ENCODE results near the gene EEF1AKMT1.
A peak's percentile ranks its signal among the peaks of the same experiment; 100 is the strongest.
"Not testable (repeated sequence)": the region's sequence is repeated elsewhere in the genome, so short reads cannot be mapped to it uniquely, and the experiment has no call there.

EEF1AKMT1 gene

DNA sequence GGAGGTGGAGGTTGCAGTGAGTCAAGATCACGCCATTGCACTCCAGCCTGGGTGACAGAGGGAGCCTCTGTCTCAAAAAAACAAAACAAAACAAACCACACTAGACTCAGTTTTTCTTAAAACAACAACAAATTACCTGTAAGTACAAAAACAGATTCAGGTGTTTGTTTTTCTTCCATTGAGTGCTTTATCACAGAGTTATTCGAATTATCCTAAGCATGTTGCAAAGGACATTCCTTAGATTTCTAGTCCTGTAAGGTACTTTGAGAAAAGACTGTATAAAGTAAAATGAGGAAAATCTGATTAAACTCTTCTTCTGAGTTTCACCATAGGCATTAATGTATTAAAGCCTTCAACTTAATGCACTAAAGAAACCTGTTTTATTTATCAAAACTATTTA lies 2.2 kb upstream of the EEF1AKMT1 start:
- no peak for DNase-seq

GRCh38 chr13:20774746-20775145 lies 985 bp upstream of the EEF1AKMT1 start:
- DNase-seq = peak in 1 of 6 experiments; percentile 10

- DNase-seq = no peak
Measured at GRCh38 chr13:20772401-20773131, 1.2 kb downstream of the EEF1AKMT1 start.

GRCh38 chr13:20769834-20770233 lies 3.9 kb downstream of the EEF1AKMT1 start:
- DNase-seq = no peak

GRCh38 chr13:20769091-20769490 lies 4.7 kb downstream of the EEF1AKMT1 start:
- no peak for DNase-seq

GRCh38 chr13:20767309-20767943 lies 6.3 kb downstream of the EEF1AKMT1 start:
- no peak for DNase-seq

GRCh38 chr13:20760872-20761271 lies 12.9 kb downstream of the EEF1AKMT1 start:
- DNase-seq = no peak

GRCh38 chr13:20754009-20754408 lies 19.8 kb downstream of the EEF1AKMT1 start:
- no peak for DNase-seq

DNA sequence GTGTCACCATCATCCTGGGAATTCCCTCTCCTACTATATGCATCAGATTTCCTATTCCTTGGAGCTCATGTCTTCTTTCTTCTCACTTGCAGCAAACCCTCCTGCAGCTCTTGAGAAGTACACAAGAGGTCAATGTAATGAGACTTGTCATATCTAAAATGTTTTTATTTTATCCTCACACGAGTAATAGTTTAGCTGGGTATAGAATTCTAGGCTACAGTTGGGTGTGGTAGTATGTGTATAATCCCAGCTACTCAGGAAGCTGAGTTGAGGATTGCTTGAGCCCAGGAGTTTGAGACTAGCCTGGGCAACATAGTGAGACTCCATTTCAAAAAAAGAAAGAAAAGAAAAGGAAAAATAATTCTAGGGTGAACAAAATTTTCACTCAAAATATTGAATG lies 24.4 kb downstream of the EEF1AKMT1 start:
- no peak for DNase-seq

GRCh38 chr13:20743830-20744404 lies 29.8 kb downstream of the EEF1AKMT1 start:
- not testable (repeated sequence) for DNase-seq

DNA sequence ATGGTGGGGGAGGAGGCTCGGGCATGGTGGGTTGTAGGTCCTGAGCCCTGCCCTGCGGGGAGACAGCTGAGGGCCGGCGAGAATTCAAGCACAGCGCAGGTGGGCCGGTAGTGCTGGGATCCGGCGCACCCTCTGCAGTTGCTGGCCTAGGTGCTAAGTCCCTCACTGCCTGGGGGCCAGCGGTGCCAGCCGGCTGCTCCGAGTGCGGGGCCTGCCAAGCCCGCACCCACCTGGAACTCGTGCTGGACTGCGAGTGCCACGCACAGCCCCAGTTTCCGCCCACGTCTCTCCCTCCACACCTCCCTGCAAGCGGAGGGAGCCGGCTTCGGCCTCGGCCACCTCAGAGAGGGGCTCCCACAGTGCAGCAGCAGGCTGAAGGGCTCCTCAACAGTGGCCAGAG lies 33.7 kb downstream of the EEF1AKMT1 start:
- no peak for DNase-seq

- no peak for DNase-seq
Measured at GRCh38 chr13:20738616-20739015, 35.1 kb downstream of the EEF1AKMT1 start.

- DNase-seq = no peak
Measured at GRCh38 chr13:20729633-20730585, 43.9 kb downstream of the EEF1AKMT1 start.

DNA sequence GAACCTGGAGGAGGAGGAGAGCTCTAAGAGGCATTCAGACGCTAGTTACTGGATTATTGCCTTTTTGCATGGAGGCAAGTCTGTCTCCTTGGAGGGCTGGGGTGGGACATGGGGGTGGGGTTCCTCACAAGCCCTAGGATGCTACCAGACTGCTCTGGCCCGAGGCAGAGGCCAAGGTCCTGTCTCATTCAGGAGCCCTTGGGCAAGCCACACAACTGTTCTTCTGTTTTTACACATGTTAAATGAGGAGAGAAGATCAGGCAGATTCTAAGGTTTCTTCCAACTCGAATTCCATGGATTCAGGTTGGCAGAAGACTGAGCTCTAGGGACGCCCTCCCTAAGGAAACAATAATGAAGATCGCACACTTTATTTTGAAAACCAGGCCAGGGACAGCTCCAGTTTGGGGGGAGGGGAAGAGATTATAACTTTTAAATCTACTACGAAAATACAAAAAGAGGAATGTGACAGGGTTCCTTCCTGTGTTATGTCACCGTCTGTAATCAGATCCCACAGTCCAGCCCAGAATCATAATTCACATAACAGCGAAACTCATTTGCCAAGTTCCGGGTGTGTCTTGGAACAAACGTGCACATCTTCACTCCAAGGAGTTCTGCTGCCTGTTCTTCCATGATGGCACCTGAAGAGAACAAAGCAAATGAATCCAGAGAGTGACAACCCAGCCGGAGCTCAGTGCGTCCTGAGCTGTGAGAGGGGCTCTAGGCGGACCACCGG lies 45.0 kb downstream of the EEF1AKMT1 start:
- no peak for DNase-seq

DNA sequence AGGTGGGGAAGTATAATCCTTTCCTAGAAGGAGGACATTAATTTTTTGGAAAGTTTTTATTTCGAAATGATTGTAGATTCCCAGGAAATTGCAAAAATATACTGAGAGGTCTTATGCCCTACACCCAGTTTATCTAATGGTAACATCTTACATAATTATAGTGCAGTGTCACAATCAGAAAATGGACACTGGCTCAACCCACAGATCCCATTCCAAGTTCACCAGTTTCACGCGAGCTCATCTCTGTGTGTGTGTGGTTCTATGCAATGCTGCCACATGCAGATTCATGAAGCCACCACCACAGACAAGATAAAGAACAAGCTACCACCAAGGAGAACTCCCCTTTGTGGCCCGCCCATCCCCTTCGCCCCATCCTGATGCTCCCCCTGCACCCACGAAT lies 45.9 kb downstream of the EEF1AKMT1 start:
- no peak for DNase-seq

GRCh38 chr13:20721454-20722357 lies 52.1 kb downstream of the EEF1AKMT1 start:
- no peak for DNase-seq

DNA sequence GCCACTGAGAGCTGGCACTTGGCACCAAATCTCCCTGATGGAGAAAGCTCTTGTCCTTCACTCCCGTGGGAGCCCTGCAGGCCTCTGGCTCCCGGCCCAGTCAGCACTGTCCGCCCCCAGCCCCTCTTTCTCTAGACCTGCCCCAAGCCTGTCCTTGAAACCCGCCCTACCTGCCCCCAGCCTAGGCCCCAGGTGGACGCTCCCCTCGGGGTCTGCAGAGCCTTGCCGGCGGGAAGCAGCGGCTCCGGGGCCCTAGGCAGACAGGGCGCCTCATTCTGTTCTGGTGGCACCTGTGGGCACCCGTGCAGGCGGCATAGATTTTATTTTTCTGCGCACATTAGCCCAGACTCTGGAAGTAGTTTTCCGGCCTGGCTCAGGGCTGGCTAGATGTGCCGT lies 52.7 kb downstream of the EEF1AKMT1 start:
- DNase-seq = no peak

DNA sequence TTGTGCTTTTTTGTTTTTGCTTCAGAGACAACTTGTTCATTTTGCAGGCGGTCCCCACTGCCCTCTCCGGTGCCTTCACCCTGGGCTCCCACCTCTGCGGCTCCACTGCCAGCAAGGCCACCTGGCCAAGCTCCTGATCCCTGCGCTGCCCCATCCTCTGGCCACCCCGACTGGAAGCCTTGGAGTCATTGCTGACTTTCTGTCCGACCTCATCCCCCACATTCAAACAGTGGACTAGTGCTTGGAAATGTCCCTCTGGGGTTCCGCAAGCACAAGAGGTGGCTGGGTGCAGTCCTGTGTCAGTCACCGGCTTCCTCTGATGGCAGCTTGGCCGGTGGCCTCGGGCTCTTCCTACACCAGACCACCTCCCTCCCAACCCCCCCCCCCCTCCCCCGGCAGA lies 53.3 kb downstream of the EEF1AKMT1 start:
- no peak for DNase-seq

GRCh38 chr13:20719783-20720182 lies 54.0 kb downstream of the EEF1AKMT1 start:
- DNase-seq = no peak

- DNase-seq = no peak
Measured at GRCh38 chr13:20718958-20719566, 54.7 kb downstream of the EEF1AKMT1 start.
